Neural cell (in vitro differentiated cells): ENCODE results near the gene CBL. TPM values are rescaled to one million over a fixed set of nuclear protein-coding genes. Genes with fewer than 3 reads are reported as not detected.
"Not testable (repeated sequence)": the region's sequence is repeated elsewhere in the genome, so short reads cannot be mapped to it uniquely, and the experiment has no call there.

Source experiments
- H2AFZ ChIP-seq: fragments of 200-600, 300-800 bp; sonication (generic), shearing (Covaris generic); 2 replicates; pipeline ENCODE4 v1.6.0; 2014; ENCODE audit warnings: low read depth, mild to moderate bottlenecking, antibody characterized with exemption, low read length, moderate library complexity
- H3F3A ChIP-seq: fragments of 200-600 bp; shearing (Covaris generic); 2 replicates; pipeline ENCODE4 v1.6.1; 2016; ENCODE audit warnings: mild to moderate bottlenecking, moderate library complexity, mixed read lengths, antibody characterized with exemption, low read length; ENCODE audit not compliant: insufficient read depth, poor library complexity, severe bottlenecking
- H3K27ac ChIP-seq: fragments of 200-600, 300-800 bp; sonication (generic), shearing (Covaris generic); 2 replicates; pipeline ENCODE4 v1.5.1; 2014; ENCODE audit warnings: mild to moderate bottlenecking, low read length, moderate library complexity
- H3K27me3 ChIP-seq: fragments of 300-800, 200-600 bp; sonication (generic), shearing (Covaris generic); 2 replicates; pipeline ENCODE4 v1.6.0; 2014; ENCODE audit warnings: mild to moderate bottlenecking, low read depth, low read length, moderate library complexity; ENCODE audit not compliant: insufficient read depth
- H3K36me3 ChIP-seq: fragments of 300-800, 200-600 bp; sonication (generic), shearing (Covaris generic); 2 replicates; pipeline ENCODE4 v1.5.1; 2014; ENCODE audit warnings: mild to moderate bottlenecking, antibody characterized with exemption, low read length, moderate library complexity; ENCODE audit not compliant: insufficient read depth
- H3K4me2 ChIP-seq: fragments of 300-800, 200-600 bp; sonication (generic), shearing (Covaris generic); 2 replicates; pipeline ENCODE4 v1.6.0; 2014; ENCODE audit warnings: mild to moderate bottlenecking, low read length
- H3K4me3 ChIP-seq: fragments of 300-800, 200-600 bp; sonication (generic), shearing (Covaris generic); 2 replicates; pipeline ENCODE4 v1.5.1; 2014; ENCODE audit warnings: mild to moderate bottlenecking, low read length, moderate library complexity
- H3K79me2 ChIP-seq: fragments of 200-600 bp; shearing (Covaris generic); replicated peaks from 2 replicates; pipeline ENCODE4 v1.6.0; 2014; ENCODE audit warnings: mild to moderate bottlenecking, low read length, moderate library complexity; ENCODE audit not compliant: insufficient read depth
- H3K9ac ChIP-seq: fragments of 300-800, 200-600 bp; sonication (generic), shearing (Covaris generic); 2 replicates; pipeline ENCODE4 v1.6.1; 2016; ENCODE audit warnings: mild to moderate bottlenecking, low read length, mixed read lengths
- H3K9me2 ChIP-seq: fragments of 200-600 bp; shearing (Covaris generic); 2 replicates; pipeline ENCODE4 v1.6.1; 2016; ENCODE audit warnings: mild to moderate bottlenecking, low read length, mixed read lengths; ENCODE audit not compliant: insufficient read depth
- H3K9me3 ChIP-seq: fragments of 200-600, 300-800 bp; sonication (generic), shearing (Covaris generic); 2 replicates; pipeline ENCODE4 v1.6.1; 2016; ENCODE audit warnings: mild to moderate bottlenecking, mixed run types, low read length, moderate library complexity, mixed read lengths
- H4K20me1 ChIP-seq: fragments of 200-600 bp; shearing (Covaris generic); 2 replicates; pipeline ENCODE4 v1.6.1; 2016; ENCODE audit warnings: mild to moderate bottlenecking, mixed run types; ENCODE audit not compliant: insufficient read depth
- CTCF ChIP-seq: fragments of 450-650 bp; IDR thresholded peaks from 2 replicates; pipeline ENCODE4 v1.5.1; 2014; ENCODE audit warnings: antibody characterized with exemption, mild to moderate bottlenecking, moderate library complexity; ENCODE audit not compliant: poor library complexity, severe bottlenecking
- EP300 ChIP-seq: fragments of 450-650 bp; conservative IDR thresholded peaks from 2 replicates; pipeline ENCODE4 v1.6.1; 2014; ENCODE audit warnings: antibody characterized with exemption, mild to moderate bottlenecking, moderate library complexity; ENCODE audit not compliant: poor library complexity, severe bottlenecking
- EZH2 ChIP-seq: fragments of 200-600, 300-800 bp; shearing (Covaris generic), sonication (generic); IDR thresholded peaks from 2 replicates; pipeline ENCODE4 v1.6.1; 2014; ENCODE audit warnings: antibody characterized with exemption, low read length, borderline replicate concordance, mild to moderate bottlenecking; ENCODE audit not compliant: insufficient read depth, poor library complexity, severe bottlenecking
- MXI1 ChIP-seq: fragments of 450-650 bp; conservative IDR thresholded peaks from 2 replicates; pipeline ENCODE4 v1.6.1; 2014; ENCODE audit warnings: antibody characterized with exemption, mild to moderate bottlenecking; ENCODE audit not compliant: poor library complexity, severe bottlenecking
- POLR2AphosphoS5 ChIP-seq: IDR thresholded peaks from 2 replicates; pipeline ENCODE4 v1.6.1; 2012
- RAD21 ChIP-seq: fragments of 450-650 bp; conservative IDR thresholded peaks from 2 replicates; pipeline ENCODE4 v1.6.1; 2014; ENCODE audit warnings: antibody characterized with exemption, mild to moderate bottlenecking, moderate library complexity
- REST ChIP-seq: IDR thresholded peaks from 2 replicates; pipeline ENCODE4 v1.6.1; 2012; ENCODE audit warnings: borderline replicate concordance
- SMC3 ChIP-seq: fragments of 450-650 bp; conservative IDR thresholded peaks from 2 replicates; pipeline ENCODE4 v1.6.1; 2014; ENCODE audit warnings: antibody characterized with exemption, mild to moderate bottlenecking, moderate library complexity; ENCODE audit not compliant: poor library complexity
- TAF1 ChIP-seq: IDR thresholded peaks from 2 replicates; pipeline ENCODE4 v1.6.1; 2012; ENCODE audit warnings: low read depth
- polyA plus RNA-seq: library from polyadenylated mRNA; depleted of rRNA; stranded (reverse); fragments of >200 nt; gene quantifications from 2 replicates; pipeline ENCODE4 v1.2.3, GENCODE V29; 2014

The CBL gene
- polyA plus RNA-seq, 1 donor from 2014 or later: 10.5 TPM

- H2AFZ ChIP-seq: no peak overlapping the region
- H3F3A ChIP-seq: no peaks in the 10 kb centered on the region
- no peaks in the 10 kb centered on the region for H3K9me3 ChIP-seq
- no peaks in the 10 kb centered on the region for H3K27me3 ChIP-seq
- no peak overlapping the region for H3K4me2 ChIP-seq
- no peak overlapping the region for H3K27ac ChIP-seq
- no peaks in the 10 kb centered on the region for H3K9me2 ChIP-seq
- no peak overlapping the region for H3K4me3 ChIP-seq
- TF ChIP-seq SMC3: no peak
- TF ChIP-seq EP300: no peak
- no peak for TF ChIP-seq CTCF
- no peak for TF ChIP-seq TAF1
- TF ChIP-seq EZH2: no peak
- no peak for TF ChIP-seq RAD21
- TF ChIP-seq MXI1: no peak
- TF ChIP-seq REST: no peak
- TF ChIP-seq POLR2AphosphoS5: no peak
- no peaks in the 10 kb centered on the region for H3K36me3 ChIP-seq
- H4K20me1 ChIP-seq: no peaks in the 10 kb centered on the region
- H3K9ac ChIP-seq: no peak overlapping the region
- no peaks in the 10 kb centered on the region for H3K79me2 ChIP-seq
Observed at GRCh38 chr11:119190531-119190930, 15.6 kb upstream of the CBL start.

GRCh38 chr11:119191265-119191664 is 14.9 kb upstream of the CBL start:
- H4K20me1 ChIP-seq, H3K79me2 ChIP-seq, H3K36me3 ChIP-seq, H3K9me2 ChIP-seq, H3K9ac ChIP-seq, H3K27me3 ChIP-seq, H3K9me3 ChIP-seq, H3K4me3 ChIP-seq, H2AFZ ChIP-seq, H3K4me2 ChIP-seq, H3K27ac ChIP-seq, H3F3A ChIP-seq: not testable (repeated sequence)

- Histone ChIP-seq H3K79me2 (no peaks in the 10 kb centered on the region), H3K36me3 (no peaks in the 10 kb centered on the region), H3K27ac (no peak overlapping the region), H3K4me3 (no peak overlapping the region), H3K9me2 (no peaks in the 10 kb centered on the region), H3F3A (no peaks in the 10 kb centered on the region), H3K9ac (no peak overlapping the region), H2AFZ (no peak overlapping the region), H3K27me3 (no peaks in the 10 kb centered on the region), H3K4me2 (no peak overlapping the region), H4K20me1 (no peaks in the 10 kb centered on the region), H3K9me3 (no peaks in the 10 kb centered on the region)
- no peak for TF ChIP-seq CTCF
- TF ChIP-seq POLR2AphosphoS5: no peak
- TF ChIP-seq EZH2: no peak
- no peak for TF ChIP-seq EP300
- no peak for TF ChIP-seq RAD21
- no peak for TF ChIP-seq TAF1
- no peak for TF ChIP-seq REST
Observed at GRCh38 chr11:119192111-119192510, 14.0 kb upstream of the CBL start.
